K562 (cell line): Measurements from ENCODE around the gene MYB. TPM values are rescaled to one million over a fixed set of nuclear protein-coding genes. Genes with fewer than 3 reads are reported as not detected.

Experiments used
- BRF1 ChIP-seq: IDR thresholded peaks from 3 replicates; pipeline ENCODE4 v1.6.1; 2011; ENCODE audit warnings: borderline replicate concordance, mild to moderate bottlenecking; ENCODE audit not compliant: insufficient read length; ENCODE audit errors: extremely low read depth
- HDAC2 ChIP-seq: fragments of 450-650 bp; IDR thresholded peaks from 2 replicates; pipeline ENCODE4 v1.6.1; 2016; ENCODE audit warnings: mild to moderate bottlenecking
- HDAC8 ChIP-seq: fragments of 450-650 bp; IDR thresholded peaks from 2 replicates; pipeline ENCODE4 v1.6.1; 2016; ENCODE audit warnings: mild to moderate bottlenecking, missing genetic modification characterization, moderate library complexity, missing compliant biosample characterization
- MTA2 ChIP-seq: fragments of 450-650 bp; IDR thresholded peaks from 2 replicates; pipeline ENCODE4 v1.6.1; 2016; ENCODE audit warnings: low read depth
- POLR3A ChIP-seq: IDR thresholded peaks from 2 replicates; pipeline ENCODE4 v1.6.1; 2011; ENCODE audit warnings: borderline replicate concordance, mild to moderate bottlenecking, moderate library complexity; ENCODE audit not compliant: insufficient read length, insufficient read depth; ENCODE audit errors: extremely low read depth
- RBM34 ChIP-seq: fragments of 200-400 bp; formaldehyde crosslinking; IDR thresholded peaks from 2 replicates; pipeline ENCODE4 v1.6.1; 2018; ENCODE audit warnings: low read length, borderline replicate concordance; ENCODE audit not compliant: insufficient read depth
- polyA plus RNA-seq, 8 experiments: library from polyadenylated mRNA; depleted of rRNA in 4 of 8; stranded (reverse) in 5 of 8; unstranded in 3 of 8; fragments of >200 nt; fragmentation: Nextera tagmentation in 2 of 8; fragmentation: Illumina TruSeq in 1 of 8; extraction: Ambion mirVana in 2 of 8; extraction: Trizol in 1 of 8; gene quantifications; 2 replicates each; pipeline versions ENCODE4 v1.2.1 to v1.2.3, GENCODE V29; 2011 to 2014; ENCODE audit warnings: inconsistent platforms in 1 of 8, missing spikeins in 1 of 8
- total RNA-seq, 7 experiments: library from RNA; depleted of rRNA in 6 of 7; stranded (reverse); fragments of >200 nt in 6 of 7; fragmentation: Illumina TruSeq in 2 of 7; extraction: Trizol in 2 of 7; gene quantifications; 2 replicates each; pipeline versions ENCODE4 v1.2.1 to v1.2.3, GENCODE V29; 2011 to 2021; ENCODE audit warnings: low replicate concordance in 1 of 7
- TF ChIP-seq, protein P1 (sequence below): sonication (generic); formaldehyde crosslinking; IDR thresholded peaks from 2 replicates; pipeline ENCODE4 v1.8.1; 2023; ENCODE audit warnings: missing genetic modification reagents, mild to moderate bottlenecking, borderline replicate concordance

The MYB gene
- total and polyA plus RNA-seq, 9 of the 15 experiments (the other 6 are each of a cell fraction or from before 2014, with no cell fraction given), result 35.8 to 218 (median 140) TPM

DNA sequence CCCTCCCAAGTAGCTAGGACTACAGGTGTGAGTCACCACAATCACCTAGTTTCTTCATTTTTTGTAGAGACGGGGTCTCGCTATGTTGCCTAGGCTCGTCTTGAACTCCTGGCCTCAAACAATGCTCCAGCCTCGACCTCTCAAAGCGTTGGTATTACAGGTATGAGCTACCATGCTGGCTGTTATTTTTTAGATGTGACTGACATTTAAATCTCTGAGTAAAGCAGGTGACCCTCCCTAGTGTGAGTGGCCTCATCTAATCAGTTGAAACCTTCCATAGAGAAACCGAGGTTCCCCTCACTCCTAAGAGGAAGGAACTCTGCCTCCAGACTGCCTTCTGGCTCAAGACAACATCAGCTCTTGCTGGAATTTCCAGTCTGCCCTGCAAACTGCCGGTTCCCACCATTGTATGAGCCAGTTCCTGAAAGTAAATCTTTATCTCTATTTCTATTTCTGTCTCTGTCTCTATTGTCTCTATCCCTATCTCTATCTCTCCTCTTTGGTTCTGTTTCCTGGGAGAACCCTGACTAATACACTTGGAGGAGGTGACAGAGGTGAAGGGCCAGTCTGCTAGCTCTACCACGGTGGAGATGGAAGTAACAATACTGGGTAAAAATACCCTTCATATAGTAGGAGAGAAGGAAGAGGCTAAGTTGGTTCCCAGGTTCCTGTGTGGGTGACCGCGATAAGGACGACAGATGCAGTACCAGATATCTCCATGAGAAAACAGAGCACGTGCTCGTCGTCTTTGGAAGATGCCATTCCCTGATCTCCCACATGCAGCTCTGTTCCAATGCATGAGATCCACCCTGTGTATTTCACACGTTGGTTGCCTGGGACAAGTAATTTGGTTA is 81.0 kb downstream of the MYB start (continued):
- TF ChIP-seq, protein P1, sequence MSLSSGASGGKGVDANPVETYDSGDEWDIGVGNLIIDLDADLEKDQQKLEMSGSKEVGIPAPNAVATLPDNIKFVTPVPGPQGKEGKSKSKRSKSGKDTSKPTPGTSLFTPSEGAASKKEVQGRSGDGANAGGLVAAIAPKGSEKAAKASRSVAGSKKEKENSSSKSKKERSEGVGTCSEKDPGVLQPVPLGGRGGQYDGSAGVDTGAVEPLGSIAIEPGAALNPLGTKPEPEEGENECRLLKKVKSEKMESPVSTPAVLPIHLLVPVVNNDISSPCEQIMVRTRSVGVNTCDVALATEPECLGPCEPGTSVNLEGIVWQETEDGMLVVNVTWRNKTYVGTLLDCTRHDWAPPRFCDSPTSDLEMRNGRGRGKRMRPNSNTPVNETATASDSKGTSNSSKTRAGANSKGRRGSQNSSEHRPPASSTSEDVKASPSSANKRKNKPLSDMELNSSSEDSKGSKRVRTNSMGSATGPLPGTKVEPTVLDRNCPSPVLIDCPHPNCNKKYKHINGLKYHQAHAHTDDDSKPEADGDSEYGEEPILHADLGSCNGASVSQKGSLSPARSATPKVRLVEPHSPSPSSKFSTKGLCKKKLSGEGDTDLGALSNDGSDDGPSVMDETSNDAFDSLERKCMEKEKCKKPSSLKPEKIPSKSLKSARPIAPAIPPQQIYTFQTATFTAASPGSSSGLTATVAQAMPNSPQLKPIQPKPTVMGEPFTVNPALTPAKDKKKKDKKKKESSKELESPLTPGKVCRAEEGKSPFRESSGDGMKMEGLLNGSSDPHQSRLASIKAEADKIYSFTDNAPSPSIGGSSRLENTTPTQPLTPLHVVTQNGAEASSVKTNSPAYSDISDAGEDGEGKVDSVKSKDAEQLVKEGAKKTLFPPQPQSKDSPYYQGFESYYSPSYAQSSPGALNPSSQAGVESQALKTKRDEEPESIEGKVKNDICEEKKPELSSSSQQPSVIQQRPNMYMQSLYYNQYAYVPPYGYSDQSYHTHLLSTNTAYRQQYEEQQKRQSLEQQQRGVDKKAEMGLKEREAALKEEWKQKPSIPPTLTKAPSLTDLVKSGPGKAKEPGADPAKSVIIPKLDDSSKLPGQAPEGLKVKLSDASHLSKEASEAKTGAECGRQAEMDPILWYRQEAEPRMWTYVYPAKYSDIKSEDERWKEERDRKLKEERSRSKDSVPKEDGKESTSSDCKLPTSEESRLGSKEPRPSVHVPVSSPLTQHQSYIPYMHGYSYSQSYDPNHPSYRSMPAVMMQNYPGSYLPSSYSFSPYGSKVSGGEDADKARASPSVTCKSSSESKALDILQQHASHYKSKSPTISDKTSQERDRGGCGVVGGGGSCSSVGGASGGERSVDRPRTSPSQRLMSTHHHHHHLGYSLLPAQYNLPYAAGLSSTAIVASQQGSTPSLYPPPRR (CRISPR knock-in tag), result no peak
- TF ChIP-seq HDAC2 (0 out of 2 replicates have a peak, but pooled peaks have one; percentile 18), BRF1 (no peak), HDAC8 (tag) (0 out of 2 replicates have a peak, but pooled peaks have one; percentile 29), RBM34 (no peak), POLR3A (no peak), MTA2 (no peak)
